Hepatocyte (in vitro differentiated cells): ENCODE measurements around the gene PCGF3. TPM values are rescaled to one million over a fixed set of nuclear protein-coding genes. Genes with fewer than 3 reads are reported as not detected.
"Not testable (repeated sequence)": the region's sequence is repeated elsewhere in the genome, so short reads cannot be mapped to it uniquely, and the experiment has no call there.

ENCODE experiments used
- DNase-seq: peaks from one replicate; pipeline ENCODE4 v3.0.0-alpha.2; 2016; ENCODE audit warnings: low spot score
- H2AFZ ChIP-seq: fragments of 200-600 bp; sonication (generic); 2 replicates; pipeline ENCODE4 v1.6.0; 2016; ENCODE audit warnings: antibody characterized with exemption, mild to moderate bottlenecking
- H3K27ac ChIP-seq: fragments of 200-600 bp; sonication (generic); 2 replicates; pipeline ENCODE4 v1.5.1; 2016; ENCODE audit warnings: mild to moderate bottlenecking
- H3K27me3 ChIP-seq: fragments of 200-600 bp; sonication (generic); 2 replicates; pipeline ENCODE4 v1.6.1; 2016
- H3K36me3 ChIP-seq: fragments of 200-600 bp; sonication (generic); replicated peaks from 2 replicates; pipeline ENCODE4 v1.5.1; 2016; ENCODE audit warnings: low read depth; ENCODE audit not compliant: insufficient read depth
- H3K4me1 ChIP-seq: fragments of 200-600 bp; sonication (generic); 2 replicates; pipeline ENCODE4 v1.5.1; 2016; ENCODE audit warnings: mild to moderate bottlenecking, moderate library complexity; ENCODE audit not compliant: insufficient read depth
- H3K4me2 ChIP-seq: fragments of 200-600 bp; sonication (generic); 2 replicates; pipeline ENCODE4 v1.6.0; 2016
- H3K4me3 ChIP-seq: fragments of 200-600 bp; sonication (generic); 2 replicates; pipeline ENCODE4 v1.5.1; 2016; ENCODE audit warnings: mild to moderate bottlenecking
- H3K79me2 ChIP-seq: fragments of 200-600 bp; sonication (generic); 2 replicates; pipeline ENCODE4 v1.6.0; 2017; ENCODE audit warnings: mild to moderate bottlenecking
- H3K9me2 ChIP-seq: fragments of 200-600 bp; sonication (generic); replicated peaks from 2 replicates; pipeline ENCODE4 v1.6.0; 2017; ENCODE audit warnings: mild to moderate bottlenecking; ENCODE audit not compliant: insufficient read depth
- H3K9me3 ChIP-seq: fragments of 200-600 bp; sonication (generic); 2 replicates; pipeline ENCODE4 v1.5.1; 2016; ENCODE audit warnings: low read depth, mild to moderate bottlenecking
- H4K20me1 ChIP-seq: fragments of 200-600 bp; sonication (generic); 2 replicates; pipeline ENCODE4 v1.6.0; 2016; ENCODE audit warnings: mild to moderate bottlenecking; ENCODE audit not compliant: insufficient read depth, poor library complexity, severe bottlenecking
- CTCF ChIP-seq: fragments of 200-600 bp; sonication (generic); IDR thresholded peaks from 2 replicates; pipeline ENCODE4 v1.5.1; 2016; ENCODE audit warnings: antibody characterized with exemption, mild to moderate bottlenecking; ENCODE audit not compliant: poor library complexity
- EZH2 ChIP-seq: fragments of 200-600 bp; sonication (generic); IDR thresholded peaks from 2 replicates; pipeline ENCODE4 v1.6.1; 2016; ENCODE audit warnings: antibody characterized with exemption, mild to moderate bottlenecking, borderline replicate concordance
- EZH2phosphoT487 ChIP-seq: fragments of 200-600 bp; sonication (generic); IDR thresholded peaks from one replicate; pipeline ENCODE4 v1.6.1; 2018; ENCODE audit warnings: antibody characterized with exemption, mild to moderate bottlenecking, low read depth, moderate library complexity; ENCODE audit not compliant: unreplicated experiment, severe bottlenecking
- WGBS: methylation state at CpG from one replicate; pipeline ENCODE4 v1.1.6; 2016; ENCODE audit warnings: low lambda C conversion rate; ENCODE audit errors: missing lambda C conversion rate; 5-methylcytosine and 5-hydroxymethylcytosine counted together
- polyA plus RNA-seq: library from polyadenylated mRNA; unstranded; fragments of >200 nt; fragmentation: Nextera tagmentation; extraction: Ambion mirVana; gene quantifications from 2 replicates; pipeline ENCODE4 v1.2.1, GENCODE V29; 2016
- total RNA-seq: library from RNA; depleted of rRNA; stranded (reverse); fragments of >200 nt; gene quantifications from 2 replicates; pipeline ENCODE4 v1.2.3, GENCODE V29; 2014

PCGF3 gene
- total and polyA plus RNA-seq, 2 experiments from 2014 or later: 21.8 to 43.5 TPM

GRCh38 chr4:692771-693554 lies 12.7 kb upstream of the PCGF3 start:
- TF ChIP-seq CTCF (no peak), EZH2 (no peak), EZH2phosphoT487 (no peak)
- H3K4me1 ChIP-seq: peaks cover 20% of the 10 kb centered on the region
- H3K9me2 ChIP-seq: no peaks in the 10 kb centered on the region
- 69% methylated on average over 32 of the region's 32 CpGs for WGBS
- no peak overlapping the region for H3K4me3 ChIP-seq
- H3K27ac ChIP-seq: no peak overlapping the region
- DNase-seq: no peak
- no peak overlapping the region for H3K4me2 ChIP-seq
- no peaks in the 10 kb centered on the region for H3K27me3 ChIP-seq
- H2AFZ ChIP-seq: no peak overlapping the region
- H3K9me3 ChIP-seq: no peaks in the 10 kb centered on the region
- no peaks in the 10 kb centered on the region for H4K20me1 ChIP-seq
- no peaks in the 10 kb centered on the region for H3K36me3 ChIP-seq
- no peaks in the 10 kb centered on the region for H3K79me2 ChIP-seq

- not testable (repeated sequence) for H3K4me2 ChIP-seq, H3K79me2 ChIP-seq, H3K9me3 ChIP-seq, H3K27ac ChIP-seq, H2AFZ ChIP-seq, H3K4me1 ChIP-seq, DNase-seq, H4K20me1 ChIP-seq, H3K27me3 ChIP-seq, H3K9me2 ChIP-seq, H3K4me3 ChIP-seq, H3K36me3 ChIP-seq
- WGBS: 80% methylated on average over 12 of the region's 12 CpGs
These were observed 11.2 kb upstream of the PCGF3 start for GRCh38 chr4:694341-694940.

GRCh38 chr4:699816-700580 lies 5.6 kb upstream of the PCGF3 start:
- WGBS: 90% methylated on average over 23 of the region's 27 CpGs
- no peak overlapping the region for H3K27ac ChIP-seq

More at GRCh38 chr4:699816-700580, 5.6 kb upstream of the PCGF3 start:
- H3K9me3 ChIP-seq: no peaks in the 10 kb centered on the region
- no peak overlapping the region for H2AFZ ChIP-seq
- H3K79me2 ChIP-seq: no peaks in the 10 kb centered on the region
- TF ChIP-seq EZH2: no peak
- no peak for TF ChIP-seq EZH2phosphoT487
- TF ChIP-seq CTCF: no peak
- H3K9me2 ChIP-seq: no peaks in the 10 kb centered on the region
- no peaks in the 10 kb centered on the region for H4K20me1 ChIP-seq
- no peak overlapping the region for H3K4me2 ChIP-seq
- no peaks in the 10 kb centered on the region for H3K36me3 ChIP-seq
- no peak overlapping the region for H3K4me3 ChIP-seq
- no peaks in the 10 kb centered on the region for H3K4me1 ChIP-seq
- no peak for DNase-seq
- H3K27me3 ChIP-seq: no peaks in the 10 kb centered on the region
